Activated CD4-positive, alpha-beta T cell treated with anti-CD3 and anti-CD28 coated beads, Interleukin-2, Interleukin-4, amounts not matched to agents 100 ng/mL and 50 ng/mL, durations not matched to agents 16 hours and 8 hours (primary cell): ENCODE measurements around the gene SLC22A15.
"Not testable (repeated sequence)": the region's sequence is repeated elsewhere in the genome, so short reads cannot be mapped to it uniquely, and the experiment has no call there.

Source experiments
- DNase-seq: peaks from one replicate; pipeline ENCODE4 v3.0.0-alpha.2; 2020; ENCODE audit warnings: low spot score

Gene SLC22A15

DNA sequence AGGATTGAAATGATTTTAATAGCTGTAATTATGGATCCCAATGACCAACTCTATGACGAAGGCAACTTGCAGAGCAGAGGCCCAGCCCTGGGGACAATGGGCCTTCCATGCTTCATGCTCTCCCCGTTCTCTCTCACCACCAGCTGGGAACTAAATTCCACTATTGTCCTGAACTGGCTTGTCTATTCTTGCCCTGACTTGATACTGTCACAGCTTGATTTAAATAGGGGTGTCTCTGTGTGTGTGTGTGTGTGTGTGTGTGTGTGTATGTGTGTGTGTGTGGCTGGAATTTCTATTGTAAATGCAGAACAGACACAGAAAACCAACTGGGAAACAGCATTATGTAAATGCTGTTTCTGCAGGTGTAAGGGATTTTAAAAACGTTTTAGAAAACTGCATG lies 57.0 kb downstream of the SLC22A15 start:
- no peak for DNase-seq

DNA sequence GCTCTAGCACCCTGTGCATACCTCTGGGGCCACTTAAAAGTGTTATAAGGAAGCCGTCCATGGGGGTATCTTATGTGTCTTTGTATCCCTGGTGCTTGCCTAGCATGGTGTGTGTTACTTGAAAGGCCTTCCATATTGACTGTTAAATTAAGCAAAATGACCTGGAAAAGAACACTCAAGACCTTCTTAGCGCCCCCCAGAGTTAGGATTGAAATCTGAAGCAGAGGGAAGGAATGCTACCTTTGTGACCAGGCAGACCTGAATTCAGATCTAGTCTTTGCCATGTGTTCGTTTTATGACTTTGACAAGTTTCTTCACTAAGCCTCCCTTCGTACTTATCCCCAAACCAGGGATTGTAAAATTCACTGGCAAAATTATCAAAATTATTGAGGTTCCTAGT lies 59.9 kb downstream of the SLC22A15 start:
- no peak for DNase-seq

DNA sequence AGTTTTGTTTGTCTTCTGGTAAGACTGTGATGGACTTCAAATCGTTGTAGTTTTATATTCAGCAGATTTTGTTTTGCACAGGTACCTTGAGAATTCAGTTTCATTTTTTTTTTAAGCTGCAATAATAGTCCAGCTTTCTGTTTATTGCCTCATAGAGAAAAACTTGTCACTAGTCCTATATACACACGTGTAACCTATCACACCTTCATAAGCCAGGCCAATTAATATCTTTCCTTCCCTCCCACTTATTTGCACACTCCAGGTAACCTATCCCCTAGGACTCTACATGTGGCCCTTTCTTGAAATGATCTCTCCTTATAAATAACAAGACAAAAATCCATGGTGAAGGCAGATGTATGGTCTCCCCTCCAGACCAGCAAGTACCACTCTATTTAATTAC lies 62.4 kb downstream of the SLC22A15 start:
- no peak for DNase-seq

DNA sequence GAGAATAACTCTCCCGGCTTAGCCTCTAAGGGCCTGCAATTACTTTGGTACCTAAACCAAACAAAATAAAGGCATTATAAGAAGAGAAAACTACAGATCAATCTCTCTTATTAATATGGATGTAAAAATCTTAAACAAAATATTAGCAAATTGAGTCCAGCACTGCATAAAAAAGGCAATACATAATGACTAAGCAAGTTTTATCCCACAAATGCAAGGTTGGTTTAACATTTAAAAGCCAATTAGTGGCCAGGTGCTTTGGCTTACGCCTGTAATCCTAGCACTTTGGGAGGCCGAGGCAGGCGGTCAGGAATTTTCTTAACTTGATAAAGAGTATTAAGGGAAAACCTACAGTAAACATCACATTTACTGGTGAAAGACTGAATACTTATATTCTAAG lies 67.8 kb downstream of the SLC22A15 start:
- DNase-seq: no peak

DNA sequence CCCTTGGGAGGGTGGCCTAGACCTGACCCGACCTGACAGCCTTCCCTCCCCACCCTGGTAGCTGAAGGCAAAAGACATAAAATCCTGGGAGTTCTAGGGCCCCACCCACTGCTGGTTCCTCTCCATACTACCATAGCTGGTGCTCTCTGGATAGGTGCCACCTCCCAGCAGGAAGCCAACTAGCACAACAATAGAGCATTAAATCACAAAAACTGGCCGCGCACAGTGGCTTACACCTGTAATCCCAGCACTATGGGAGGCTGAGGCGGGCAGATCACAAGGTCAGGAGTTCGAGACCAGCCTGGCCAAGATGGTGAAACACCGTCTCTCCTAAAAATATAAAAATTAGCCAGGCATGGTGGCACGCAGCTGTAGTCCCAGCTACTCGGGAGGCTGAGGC lies 70.6 kb downstream of the SLC22A15 start:
- not testable (repeated sequence) for DNase-seq

DNA sequence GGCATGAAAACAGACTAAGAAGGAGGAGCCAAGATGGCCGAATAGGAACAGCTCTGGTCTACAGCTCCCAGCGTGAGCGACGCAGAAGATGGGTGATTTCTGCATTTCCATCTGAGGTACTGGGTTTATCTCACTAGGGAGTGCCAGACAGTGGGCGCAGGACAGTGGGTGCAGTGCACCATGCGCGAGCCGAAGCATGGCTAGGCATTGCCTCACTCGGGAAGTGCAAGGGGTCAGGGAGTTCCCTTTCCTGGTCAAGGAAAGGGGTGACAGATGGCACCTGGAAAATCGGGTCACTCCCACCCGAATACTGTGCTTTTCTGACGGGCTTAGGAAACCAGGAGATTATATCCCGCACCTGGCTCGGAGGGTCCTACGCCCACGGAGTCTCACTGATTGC lies 75.6 kb downstream of the SLC22A15 start:
- not testable (repeated sequence) for DNase-seq

DNA sequence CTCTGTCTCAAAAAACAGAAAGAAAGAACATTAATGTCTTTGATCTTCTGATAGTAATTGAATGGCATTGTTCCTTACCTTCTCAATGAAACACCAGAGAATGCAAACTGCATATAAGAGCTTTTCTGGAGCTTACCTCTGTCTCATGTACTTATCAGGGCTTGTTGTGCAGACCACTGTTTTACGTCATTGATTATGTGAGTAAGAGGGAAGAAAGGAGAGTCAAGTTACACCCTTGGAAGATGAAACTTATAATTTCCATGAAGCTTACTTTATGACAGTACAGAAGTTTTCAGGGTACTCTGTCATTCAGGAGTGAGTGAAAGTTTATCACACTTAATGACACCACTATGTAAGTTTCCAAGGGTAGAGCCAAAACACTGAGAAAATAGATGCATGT lies 85.9 kb downstream of the SLC22A15 start:
- no peak for DNase-seq

DNA sequence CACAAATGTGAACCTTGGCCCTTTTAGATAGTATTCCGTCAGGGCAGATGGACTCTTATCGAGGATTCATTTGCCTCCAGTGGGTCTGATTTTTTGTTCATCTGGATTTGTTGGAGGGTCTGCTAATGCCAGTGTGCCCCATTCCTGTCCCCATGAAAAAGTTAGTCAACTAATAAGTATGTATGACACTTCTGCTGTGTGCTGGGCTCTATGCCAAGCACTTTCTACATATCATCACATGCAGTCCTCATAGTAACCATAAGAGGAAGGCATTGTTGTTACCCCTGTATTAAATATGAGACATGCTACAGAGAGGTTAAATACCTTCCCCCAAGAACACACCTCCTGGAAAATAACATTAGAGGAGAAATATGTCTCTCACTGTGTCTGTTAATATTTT lies 88.3 kb downstream of the SLC22A15 start:
- DNase-seq: no peak

DNA sequence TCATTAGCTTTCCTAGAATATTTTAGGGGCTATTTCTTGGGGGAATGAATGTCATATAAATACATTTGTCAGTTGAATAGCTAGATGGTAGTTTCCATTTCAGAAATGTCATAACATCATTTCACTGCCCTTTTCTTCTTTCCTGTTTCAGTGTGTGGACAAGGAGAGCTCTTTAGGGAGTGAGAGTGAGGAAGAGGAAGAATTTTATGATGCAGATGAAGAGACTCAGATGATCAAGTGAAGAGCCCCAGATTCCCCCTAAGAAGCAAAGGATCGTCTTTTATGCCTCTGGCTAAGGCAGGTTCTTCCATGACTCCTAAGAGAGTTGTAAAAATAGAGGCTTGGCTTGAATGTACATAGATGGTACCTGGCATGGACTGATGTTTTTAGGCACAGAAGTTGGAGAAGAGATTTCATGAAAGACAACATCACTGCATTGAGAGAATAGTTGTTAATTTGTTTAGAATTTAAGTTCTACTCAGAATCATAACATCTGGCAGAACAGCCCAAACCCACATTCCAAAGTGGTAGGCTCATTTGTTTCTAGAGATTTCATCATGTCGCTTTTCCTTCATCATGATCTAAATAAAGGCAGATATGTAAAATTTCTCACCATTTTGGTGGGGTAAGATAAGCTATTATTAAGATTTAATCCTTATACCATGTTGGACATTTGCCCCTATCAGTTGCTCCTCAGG lies 90.7 kb downstream of the SLC22A15 start:
- no peak for DNase-seq

DNA sequence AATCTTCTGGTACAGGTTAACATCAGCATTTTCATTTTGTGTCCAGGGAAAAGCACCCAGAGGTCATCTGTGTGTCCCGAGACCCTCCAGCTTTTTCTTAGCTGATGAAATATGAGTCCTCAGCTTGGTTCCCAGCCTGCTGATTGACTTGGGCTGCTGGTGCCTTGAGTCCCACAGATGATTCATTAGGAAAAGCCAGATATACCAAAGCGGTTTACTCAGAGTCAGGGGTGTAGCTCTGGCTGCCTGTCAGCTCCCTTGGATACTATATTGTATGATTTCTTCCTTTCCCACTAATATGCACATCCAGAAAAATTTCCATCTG lies 91.2 kb downstream of the SLC22A15 start:
- no peak for DNase-seq

DNA sequence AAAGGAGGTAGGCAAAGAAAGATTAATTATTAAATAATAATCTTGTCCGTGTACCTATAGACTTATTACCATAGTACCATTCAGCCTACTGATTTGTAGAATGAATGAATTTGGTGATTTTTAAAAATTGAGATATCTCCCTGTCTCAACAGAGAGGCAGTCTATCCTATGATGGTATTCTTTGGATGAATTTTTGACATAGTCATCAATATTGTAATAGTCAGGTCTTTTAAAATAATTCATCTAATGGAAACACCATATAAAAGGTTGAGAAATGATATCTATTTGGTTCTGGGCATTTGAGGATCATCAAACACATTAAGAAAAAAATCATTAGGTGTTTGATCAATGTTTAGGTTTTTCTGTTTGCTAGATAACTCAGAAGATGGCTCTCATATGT lies 99.3 kb downstream of the SLC22A15 start:
- no peak for DNase-seq

DNA sequence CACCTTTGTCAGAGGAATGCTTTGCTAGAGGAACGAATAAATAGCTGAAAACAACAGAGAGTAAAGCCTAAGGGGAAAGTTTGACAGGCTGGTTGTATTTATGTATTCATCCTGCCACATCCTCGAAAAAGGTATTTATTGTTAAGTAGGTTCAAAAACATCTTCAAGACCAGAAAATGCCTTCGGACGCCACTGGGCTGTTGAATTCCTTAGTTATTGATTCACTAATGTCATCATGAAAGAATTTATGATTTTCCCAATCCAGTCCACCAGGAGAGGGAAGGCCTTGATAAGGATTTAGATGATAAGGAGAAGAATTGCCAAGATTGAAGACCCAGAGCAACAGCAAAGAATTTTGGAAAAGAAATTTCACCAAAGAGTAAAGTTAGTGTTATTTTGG lies 99.7 kb downstream of the SLC22A15 start:
- DNase-seq: no peak

DNA sequence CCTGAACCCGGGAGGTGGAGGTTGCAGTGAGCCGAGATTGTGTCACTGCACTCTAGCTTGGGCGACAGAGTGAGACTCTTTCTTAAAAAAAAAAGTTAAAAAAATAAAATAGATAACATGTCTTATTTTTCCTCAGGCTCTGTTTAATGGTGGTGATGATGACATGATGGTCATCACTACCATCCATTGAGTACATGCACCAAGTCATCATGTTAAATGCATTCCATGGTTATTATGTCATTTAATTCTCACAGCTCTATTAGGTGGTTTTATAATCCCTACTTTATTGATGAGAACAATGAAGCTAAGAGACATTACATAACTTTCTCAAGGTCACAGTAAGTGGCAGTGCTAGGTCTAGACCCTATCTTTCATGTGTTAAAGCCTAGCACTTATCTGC lies 100.5 kb downstream of the SLC22A15 start:
- DNase-seq: no peak

DNA sequence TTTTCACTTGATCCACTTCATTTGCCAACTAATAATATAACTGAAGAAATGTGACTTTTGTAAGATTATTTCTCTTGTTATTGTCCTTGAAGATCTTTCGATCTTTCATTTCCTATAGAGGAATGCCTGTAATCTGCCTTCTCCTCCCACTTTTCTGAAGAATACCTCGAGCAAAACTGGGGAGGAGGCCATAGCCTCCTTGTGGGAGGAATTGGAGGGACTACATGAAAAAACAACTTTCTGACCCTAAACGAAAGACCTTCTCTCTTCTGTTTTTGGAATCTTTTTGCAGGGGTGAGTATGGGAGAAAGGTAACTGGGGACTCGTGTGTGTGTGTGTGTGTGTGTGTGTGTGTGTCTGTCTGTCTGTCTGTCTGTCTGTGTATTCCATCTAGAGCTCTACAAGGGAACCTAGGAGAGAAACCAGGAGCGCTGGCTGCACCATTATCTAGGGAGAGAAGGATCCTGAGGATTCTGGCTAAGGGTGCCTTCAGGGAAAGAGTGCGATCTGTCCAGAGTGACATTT lies 102.4 kb downstream of the SLC22A15 start:
- DNase-seq: no peak

DNA sequence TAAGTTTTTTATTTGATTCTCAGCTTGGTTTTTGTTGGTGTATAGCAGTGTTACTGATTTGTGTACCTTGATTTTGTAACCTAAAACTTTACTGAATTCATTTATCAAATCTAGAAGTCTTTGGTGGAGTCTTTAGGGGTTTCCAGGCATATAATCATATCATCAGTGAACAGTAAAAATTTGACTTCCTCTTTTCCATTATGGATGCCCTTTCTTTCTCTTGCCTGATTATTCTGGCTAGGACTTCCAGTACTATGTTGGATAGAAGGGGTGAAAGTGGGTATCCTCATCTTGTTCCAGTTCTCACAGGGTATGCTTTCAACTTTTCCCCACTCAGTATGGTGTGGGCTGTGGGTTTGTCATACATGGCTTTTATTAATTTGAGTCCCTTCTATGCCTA lies 111.3 kb downstream of the SLC22A15 start:
- DNase-seq: no peak

DNA sequence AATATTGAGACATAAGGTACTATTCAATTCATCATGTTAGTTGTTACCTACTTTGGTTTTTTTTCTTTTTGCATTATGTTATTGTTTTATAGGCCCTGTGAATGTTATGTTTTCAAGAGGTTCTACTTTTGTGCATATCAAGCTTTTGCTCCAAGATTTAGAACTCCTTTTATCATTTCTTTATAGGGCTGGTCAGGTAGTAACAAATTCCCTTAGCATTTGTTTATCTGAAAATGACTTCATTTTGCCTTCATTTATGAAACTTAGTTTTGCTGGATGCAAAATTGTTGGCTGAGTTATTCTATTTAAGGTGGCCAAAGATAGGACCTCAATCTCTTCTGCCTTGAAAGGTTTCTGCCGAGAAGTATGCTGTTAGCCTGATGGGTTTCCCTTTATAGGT lies 113.6 kb downstream of the SLC22A15 start:
- DNase-seq: no peak

DNA sequence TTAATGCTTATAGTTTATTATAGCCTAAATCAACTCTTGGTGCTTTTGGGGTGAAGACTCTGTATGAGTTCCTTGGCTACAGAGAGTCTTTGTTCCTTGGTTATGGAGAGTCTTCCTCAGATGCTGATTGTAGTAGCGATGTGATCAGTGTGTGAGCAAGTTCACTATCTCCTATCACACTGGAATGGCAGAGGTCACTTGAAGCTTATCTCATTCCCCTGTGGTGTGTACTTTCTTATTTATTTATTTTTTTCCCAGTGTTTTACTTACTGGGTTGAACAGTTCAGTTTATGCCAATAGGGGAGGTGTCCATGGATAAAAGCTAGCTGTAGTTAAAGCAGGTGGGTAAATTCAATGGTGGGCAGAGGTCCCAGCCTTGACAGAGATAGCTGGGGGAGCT lies 114.8 kb downstream of the SLC22A15 start:
- DNase-seq: no peak

DNA sequence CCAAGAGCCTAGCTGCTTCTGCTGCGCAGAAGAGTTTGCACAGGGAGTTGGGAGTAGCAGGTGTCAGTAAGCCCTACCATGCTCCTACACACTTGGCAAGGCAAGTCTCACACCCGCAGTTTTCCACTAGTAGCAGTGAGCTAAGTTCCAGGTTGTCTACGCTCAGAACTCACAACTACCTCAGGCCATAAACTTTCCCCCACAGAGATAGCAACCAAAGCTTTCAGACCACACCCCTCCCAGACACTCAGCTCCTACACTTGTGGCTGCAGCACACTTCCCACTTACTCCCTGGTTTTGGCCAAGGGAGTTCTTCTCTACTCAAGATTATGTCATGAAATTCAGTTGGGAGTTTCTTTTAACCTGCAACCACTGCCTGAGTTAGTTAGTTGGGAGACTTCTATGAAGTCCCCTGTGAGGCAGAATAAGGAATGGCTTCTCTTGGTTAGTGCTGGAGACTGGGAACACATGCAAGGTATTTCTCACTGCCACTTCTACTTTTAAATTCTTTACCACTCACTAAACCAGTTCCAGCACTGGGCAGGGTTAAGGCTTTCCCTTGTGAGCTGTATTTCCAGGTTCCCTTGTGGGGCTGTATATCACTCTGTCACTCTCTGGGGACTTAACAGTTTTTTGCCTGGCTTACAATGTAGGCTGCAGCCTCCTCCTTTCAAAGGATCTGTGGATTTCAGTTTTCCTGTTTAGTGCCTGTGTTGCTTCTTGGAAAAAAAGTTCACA lies 116.6 kb downstream of the SLC22A15 start:
- DNase-seq: no peak

DNA sequence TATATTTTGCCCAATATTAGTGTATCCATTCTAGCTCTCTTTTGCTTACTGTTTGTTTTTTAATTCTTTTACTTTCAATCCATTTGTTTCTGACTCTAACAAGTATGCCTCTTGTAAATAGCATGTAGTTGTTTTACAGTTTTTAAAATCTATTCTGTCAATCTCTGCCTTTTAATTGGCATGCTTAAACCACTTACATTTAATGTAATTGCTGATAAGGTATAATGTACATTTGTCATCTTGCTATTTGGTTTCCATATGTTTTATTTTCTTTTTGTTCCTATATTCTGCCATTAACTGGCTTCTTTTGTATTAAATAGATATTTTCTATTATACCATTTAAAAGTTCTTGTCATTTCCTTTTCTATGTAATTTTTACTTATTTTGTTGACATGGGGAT lies 118.7 kb downstream of the SLC22A15 start:
- DNase-seq: no peak

DNA sequence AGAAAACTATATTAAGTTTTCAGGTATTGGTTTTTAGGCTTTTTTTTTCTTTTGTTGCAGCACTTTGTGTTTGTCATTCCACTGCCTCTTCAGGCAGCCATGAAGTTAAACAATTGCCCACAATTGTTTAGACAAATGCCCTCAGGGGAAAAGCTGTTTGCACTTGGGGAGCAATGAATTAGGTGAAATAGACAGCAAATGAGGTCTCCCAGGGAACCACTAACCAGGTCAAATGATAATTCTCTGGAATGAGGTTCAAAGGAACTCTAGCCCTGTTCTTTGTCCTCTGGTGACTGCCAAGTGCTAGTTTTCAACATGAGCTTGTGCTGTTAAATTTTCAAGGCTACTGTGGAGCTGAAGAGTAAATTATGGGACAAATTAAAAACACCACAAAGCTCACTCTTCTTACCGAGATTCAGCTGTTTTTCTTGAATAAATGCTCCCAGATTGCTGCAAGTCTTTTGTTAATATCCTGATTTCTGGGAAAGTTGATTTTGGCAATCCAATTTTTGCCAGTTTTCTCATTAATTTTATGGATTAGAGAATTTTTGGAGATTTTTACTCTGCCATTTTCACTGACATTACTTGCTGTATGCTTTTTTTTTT lies 119.8 kb downstream of the SLC22A15 start:
- DNase-seq: no peak

DNA sequence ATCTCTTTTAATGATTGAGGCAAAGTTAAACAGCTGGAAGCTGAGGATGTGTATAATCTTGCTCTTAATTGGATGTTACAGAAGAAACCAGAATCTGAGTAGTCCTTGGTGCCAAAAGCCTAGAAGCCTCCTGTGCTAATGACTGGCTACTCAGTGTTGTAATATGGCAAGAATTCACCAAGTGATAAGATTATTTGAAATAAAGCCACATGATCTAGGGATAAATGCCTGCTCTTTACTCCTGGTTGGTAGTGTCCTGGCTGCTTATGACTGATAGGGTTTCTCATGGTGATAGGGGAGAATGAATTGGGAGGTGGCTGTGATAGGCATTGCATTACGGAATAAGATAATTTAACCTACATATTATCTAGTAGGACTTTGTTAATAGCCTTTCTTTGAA lies 121.3 kb downstream of the SLC22A15 start:
- no peak for DNase-seq

DNA sequence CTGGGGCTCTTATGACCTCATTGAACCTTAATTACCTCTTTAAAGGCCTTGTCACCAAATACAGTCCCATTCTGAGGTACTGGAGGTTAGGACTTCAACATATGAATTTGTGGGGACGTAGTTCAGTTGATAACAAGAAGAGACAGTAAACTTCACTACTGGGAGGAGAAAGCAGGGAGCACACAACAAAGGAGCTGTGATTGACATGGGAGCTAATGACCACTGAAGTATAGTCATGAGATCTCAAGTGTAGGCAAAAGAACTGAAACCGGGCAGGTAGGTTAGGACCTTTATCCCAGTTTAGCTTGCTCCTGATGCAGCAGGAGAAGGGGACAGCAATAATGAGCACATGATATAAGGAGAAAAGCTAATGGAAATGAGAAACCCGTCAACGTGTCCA lies 123.1 kb downstream of the SLC22A15 start:
- DNase-seq: no peak

DNA sequence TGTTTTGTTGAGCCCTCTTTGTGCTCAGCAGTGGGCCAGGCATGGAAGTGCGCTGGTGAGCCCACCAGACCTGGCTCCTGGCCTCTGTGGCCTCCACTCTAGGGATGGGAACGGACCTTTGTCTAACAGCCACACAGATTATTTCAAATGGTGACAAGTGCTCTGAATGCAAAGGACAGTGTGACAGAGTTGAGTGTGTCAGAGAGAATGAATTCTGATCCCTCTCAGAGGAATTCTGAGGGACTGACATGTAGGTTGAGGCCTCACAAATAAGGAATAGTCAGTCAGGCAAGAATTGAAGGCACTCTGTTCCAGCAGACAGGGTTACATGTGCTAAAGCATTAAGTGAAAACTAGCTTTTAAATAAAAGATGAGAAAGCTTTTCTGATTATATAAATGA lies 123.6 kb downstream of the SLC22A15 start:
- no peak for DNase-seq
